Right cardiac atrium (tissue), 5 donors: ENCODE results near the gene MAF. TPM values are rescaled to one million over a fixed set of nuclear protein-coding genes. Genes with fewer than 3 reads are reported as not detected.
A peak's percentile ranks its signal among the peaks of the same experiment; 100 is the strongest.

ENCODE experiments used
- ATAC-seq, 2 donors: fragments of 200-7000 bp; cut with Tn5 transposase; one replicate each; pipeline versions ENCODE4 v1.8.0 to v1.9.1; 2020; ENCODE audit warnings: moderate library complexity in 2 of 2, mild to moderate bottlenecking in 1 of 2
- DNase-seq, 3 donors: peaks; one replicate each; pipeline ENCODE4 v3.0.0-alpha.2; 2020
- H3K27ac ChIP-seq: one replicate; pipeline ENCODE4 v1.5.1; 2013; ENCODE audit warnings: mild to moderate bottlenecking, low read length, control low read depth, moderate library complexity
- H3K27me3 ChIP-seq: one replicate; pipeline ENCODE4 v1.6.1; 2013; ENCODE audit not compliant: control insufficient read depth, insufficient read depth
- H3K4me1 ChIP-seq: one replicate; pipeline ENCODE4 v1.6.1; 2013; ENCODE audit warnings: low read length; ENCODE audit not compliant: control insufficient read depth, insufficient read depth
- H3K4me3 ChIP-seq: one replicate; pipeline ENCODE4 v1.5.1; 2013; ENCODE audit warnings: low read length, control low read depth
- H3K9me3 ChIP-seq: one replicate; pipeline ENCODE4 v1.6.1; 2013; ENCODE audit warnings: low read length; ENCODE audit not compliant: control insufficient read depth
- WGBS: extraction: QIAGEN DNeasy Blood & Tissue Kit; methylation state at CpG from one replicate; pipeline ENCODE4 v1.1.7; 2013; 5-methylcytosine and 5-hydroxymethylcytosine counted together
- intact Hi-C, 4 donors: fragments of 100-400 bp; cut with DNase I; formaldehyde crosslinking; loops; one replicate each; pipeline versions ENCODE4 v1.11.0 to v1.14.0; 2022 to 2023
- polyA plus RNA-seq: library from polyadenylated mRNA; stranded (reverse); fragments of 200-250 nt; gene quantifications from one replicate; pipeline ENCODE4 v1.2.3, GENCODE V29; 2013
- total RNA-seq, 4 donors: library from RNA; stranded (reverse); fragmentation: NEBNext Ultra II Directional; extraction: Animal tissue kit (Norgen Biotek cat#: 25700); gene quantifications; one replicate each; pipeline ENCODE4 v1.2.1, GENCODE V29; 2021
- donor health status: healthy with polysubstance abuse.
- donor health status: DM: no; HTN: yes; CAD: no.
- donor health status: DM: no; HTN: no; CAD: no.
- donor health status: DM: no; HTN: yes; CAD: no; lungs with severe emphysema.
- donor health status: DM: yes; HTN: yes; CAD: no.

Gene MAF
- total and polyA plus RNA-seq, 5 donors, result 4.3 to 26.6 (median 18.1) TPM

DNA sequence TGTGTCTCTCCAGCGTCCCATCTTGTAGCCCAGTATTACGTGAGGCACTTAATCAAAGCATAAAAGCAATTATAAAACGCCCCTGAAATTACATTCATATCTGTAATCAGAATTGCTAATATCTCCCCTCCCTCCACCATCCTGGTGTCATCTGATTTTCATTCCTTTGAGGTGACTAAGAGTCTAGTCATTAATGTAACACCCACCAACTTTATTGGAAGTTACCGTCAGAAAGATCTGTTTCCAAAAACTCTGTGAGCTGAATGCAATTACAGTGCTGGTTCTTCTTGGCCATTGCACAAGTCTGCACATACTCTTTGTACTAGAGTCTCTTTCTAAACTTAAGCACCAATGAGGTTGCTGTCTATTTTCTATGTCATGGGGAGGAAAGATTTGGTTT, 12.5 kb upstream of the MAF start:
- H3K4me3 ChIP-seq, result no peak overlapping the region
- ATAC-seq (no peak), DNase-seq (no peak)
- intact Hi-C loops, result no loop called here
- no peaks in the 10 kb centered on the region for H3K27me3 ChIP-seq
- no peaks in the 10 kb centered on the region for H3K9me3 ChIP-seq
- no peaks in the 10 kb centered on the region for H3K4me1 ChIP-seq
- H3K27ac ChIP-seq, result no peak overlapping the region
- WGBS, result 89% methylated on average over 4 of the region's 4 CpGs

GRCh38 chr16:79612207-79612606, 11.7 kb upstream of the MAF start:
- ATAC-seq (no peak), DNase-seq (no peak)
- Histone ChIP-seq H3K27ac (no peak overlapping the region), H3K9me3 (no peaks in the 10 kb centered on the region), H3K4me3 (no peak overlapping the region), H3K4me1 (no peaks in the 10 kb centered on the region), H3K27me3 (no peaks in the 10 kb centered on the region)
- intact Hi-C loops, result no loop called here
- WGBS, result 94% methylated on average over 2 of the region's 2 CpGs

GRCh38 chr16:79610771-79611170, 10.2 kb upstream of the MAF start:
- H3K4me1 ChIP-seq, result no peaks in the 10 kb centered on the region
- H3K27ac ChIP-seq, result no peak overlapping the region
- no peak overlapping the region for H3K4me3 ChIP-seq
- 94% methylated on average over 4 of the region's 4 CpGs for WGBS
- ATAC-seq, result no peak
- no peaks in the 10 kb centered on the region for H3K27me3 ChIP-seq
- DNase-seq, result no peak
- intact Hi-C loops, result no loop called here
- H3K9me3 ChIP-seq, result no peaks in the 10 kb centered on the region

DNA sequence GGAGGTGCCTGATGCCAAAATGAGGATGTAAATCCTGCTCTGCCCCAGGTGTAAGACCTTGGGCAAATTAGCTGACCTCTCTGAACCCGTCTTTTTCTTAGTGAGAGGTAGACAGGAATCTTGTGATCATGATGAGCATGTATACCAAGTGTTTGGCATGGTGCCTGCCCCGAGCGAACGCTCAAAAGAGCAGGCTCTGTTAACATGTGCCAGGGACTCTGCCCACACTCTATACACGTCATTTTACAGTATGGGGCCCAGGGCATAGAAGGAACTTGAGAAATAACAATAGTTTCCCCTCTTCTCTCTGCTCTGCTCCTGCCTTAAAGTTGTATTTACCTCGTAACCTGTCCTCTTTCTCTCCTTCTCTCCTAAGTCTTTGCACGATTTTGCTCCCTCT, 9.3 kb upstream of the MAF start:
- Histone ChIP-seq H3K27me3 (no peaks in the 10 kb centered on the region), H3K4me3 (no peak overlapping the region), H3K9me3 (no peaks in the 10 kb centered on the region), H3K4me1 (no peaks in the 10 kb centered on the region), H3K27ac (no peak overlapping the region)
- WGBS, result 72% methylated on average over 7 of the region's 7 CpGs
- ATAC-seq (no peak), DNase-seq (peak in 1 of 3 donors; percentile 56)
- intact Hi-C loops, result loop anchor here in 3 of 4 donors (10.0 kb wide), 4 partner anchors 155 to 1485 kb away; no protein-coding TSS in a partner anchor

DNA sequence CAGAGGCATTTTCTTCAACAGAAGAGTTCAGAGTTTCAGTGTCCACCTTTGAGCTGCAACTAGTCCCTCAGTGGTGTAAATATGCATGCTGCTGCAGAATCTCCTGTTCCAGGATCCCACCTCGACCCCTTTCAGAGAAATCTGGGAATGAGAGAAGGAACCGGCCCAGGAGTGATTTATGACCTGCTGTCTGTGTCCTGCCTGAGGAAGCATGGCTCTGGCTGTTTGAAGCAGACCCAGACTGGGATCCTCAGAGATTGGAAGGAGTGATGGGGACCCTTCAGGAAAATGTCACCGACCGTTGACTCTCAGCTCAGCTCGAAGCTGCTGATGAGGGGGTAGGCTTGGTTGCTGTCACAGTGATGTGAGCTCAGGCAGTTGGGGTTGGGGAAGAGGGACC, 8.4 kb upstream of the MAF start:
- intact Hi-C loops, result loop anchor here in 3 of 4 donors (10.0 kb wide), 4 partner anchors 156 to 1484 kb away; no protein-coding TSS in a partner anchor
- H3K27me3 ChIP-seq, result no peaks in the 10 kb centered on the region
- H3K9me3 ChIP-seq, result no peaks in the 10 kb centered on the region
- WGBS, result 76% methylated on average over 5 of the region's 5 CpGs
- no peak for DNase-seq
- no peak overlapping the region for H3K4me3 ChIP-seq
- no peak overlapping the region for H3K27ac ChIP-seq
- no peak for ATAC-seq
- H3K4me1 ChIP-seq, result no peaks in the 10 kb centered on the region

DNA sequence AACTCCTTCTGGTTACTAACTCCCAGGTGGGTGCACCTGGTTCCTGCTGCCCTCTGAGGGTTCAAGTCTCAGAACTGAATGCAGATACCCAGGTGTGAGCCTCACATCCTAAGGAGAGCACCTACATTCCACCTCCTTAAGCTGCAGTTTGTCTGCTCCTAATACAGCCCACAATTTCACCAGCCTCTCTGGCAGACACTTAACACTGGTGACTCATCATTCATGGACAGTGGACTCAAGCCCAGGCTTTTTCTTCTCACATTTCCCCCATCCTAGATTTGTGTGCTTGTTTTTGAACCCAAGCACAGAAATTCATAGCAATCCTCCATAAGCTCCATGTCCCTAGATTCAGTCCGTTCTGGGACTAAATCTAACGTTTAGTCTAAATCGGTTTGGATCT, 7.0 kb upstream of the MAF start:
- Histone ChIP-seq H3K4me3 (no peak overlapping the region), H3K4me1 (no peaks in the 10 kb centered on the region), H3K9me3 (no peaks in the 10 kb centered on the region), H3K27ac (no peak overlapping the region), H3K27me3 (no peaks in the 10 kb centered on the region)
- DNase-seq (no peak), ATAC-seq (peak; percentile 80 to 82)
- WGBS, result 71% methylated on average over 3 of the region's 3 CpGs
- intact Hi-C loops, result loop anchor here in 3 of 4 donors (10.0 kb wide), 4 partner anchors 157 to 1483 kb away; no protein-coding TSS in a partner anchor

- Histone ChIP-seq H3K27me3 (no peaks in the 10 kb centered on the region), H3K4me3 (no peak overlapping the region), H3K27ac (no peak overlapping the region), H3K4me1 (no peaks in the 10 kb centered on the region), H3K9me3 (no peaks in the 10 kb centered on the region)
- DNase-seq (no peak), ATAC-seq (no peak)
- WGBS, result 60% methylated on average over 7 of the region's 7 CpGs
- intact Hi-C loops, result loop anchor here in 3 of 4 donors (10.0 kb wide), 4 partner anchors 159 to 1481 kb away; no protein-coding TSS in a partner anchor
Observed at GRCh38 chr16:79605999-79606398, 5.5 kb upstream of the MAF start.

DNA sequence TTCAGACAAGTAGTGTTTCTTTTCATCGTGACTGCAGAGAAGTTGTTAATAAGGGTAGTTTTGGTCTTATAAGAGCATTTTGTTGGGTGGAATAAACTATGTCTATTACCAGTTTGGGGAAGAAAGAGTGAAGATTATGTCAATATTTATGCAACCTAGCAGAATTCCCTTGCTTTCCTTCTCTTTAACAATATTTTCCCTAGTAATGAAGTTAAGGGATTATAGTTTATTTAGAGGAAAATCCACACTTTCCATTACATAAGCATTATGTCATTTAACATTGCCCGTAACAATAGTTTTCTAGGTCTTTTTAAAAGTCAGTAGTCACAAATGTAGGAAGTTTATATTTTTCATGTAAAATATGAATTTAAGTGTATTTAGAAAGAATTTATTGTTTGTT, 2.5 kb upstream of the MAF start:
- DNase-seq, result no peak
- ATAC-seq, result no peak
- H3K4me3 ChIP-seq, result no peak overlapping the region
- H3K9me3 ChIP-seq, result no peaks in the 10 kb centered on the region
- no peaks in the 10 kb centered on the region for H3K4me1 ChIP-seq
- 74% methylated on average over 2 of the region's 2 CpGs for WGBS
- H3K27ac ChIP-seq, result no peak overlapping the region
- H3K27me3 ChIP-seq, result no peaks in the 10 kb centered on the region
- intact Hi-C loops, result loop anchor here (5.0 to 10.0 kb wide), 5 partner anchors 162 to 1478 kb away; no protein-coding TSS in a partner anchor

DNA sequence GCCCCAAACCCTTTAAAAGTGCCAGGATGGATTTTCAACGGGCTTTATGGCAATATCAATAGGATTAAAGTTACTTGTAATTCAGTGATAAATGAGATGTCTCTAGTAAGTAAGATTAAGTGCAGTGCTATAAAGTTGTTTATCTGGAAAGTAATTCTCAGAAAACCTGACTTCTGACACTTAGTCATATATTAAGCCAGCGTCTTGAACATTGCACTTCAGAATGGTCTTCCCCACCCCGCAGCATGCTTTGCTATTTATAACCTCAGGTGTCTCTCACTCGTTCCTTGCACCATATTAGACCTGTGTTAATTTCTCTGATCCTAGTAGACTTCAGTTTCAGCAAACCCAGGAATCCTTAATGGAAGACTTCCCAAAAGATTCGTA, 2.1 kb upstream of the MAF start:
- no peaks in the 10 kb centered on the region for H3K27me3 ChIP-seq
- no peak overlapping the region for H3K27ac ChIP-seq
- ATAC-seq (no peak), DNase-seq (no peak)
- H3K4me3 ChIP-seq, result no peak overlapping the region
- intact Hi-C loops, result loop anchor here (5.0 to 10.0 kb wide), 5 partner anchors 162 to 1478 kb away; no protein-coding TSS in a partner anchor
- no peaks in the 10 kb centered on the region for H3K4me1 ChIP-seq
- 38% methylated on average over 5 of the region's 5 CpGs for WGBS
- no peaks in the 10 kb centered on the region for H3K9me3 ChIP-seq

GRCh38 chr16:79601931-79602627, 1.5 kb upstream of the MAF start:
- WGBS, result 2% methylated on average over 15 of the region's 15 CpGs

GRCh38 chr16:79601092-79601930, 774 bp upstream of the MAF start:
- under 1% methylated on average over 51 of the region's 51 CpGs for WGBS
- no peaks in the 10 kb centered on the region for H3K9me3 ChIP-seq
- intact Hi-C loops, result loop anchor here (5.0 to 10.0 kb wide), 5 partner anchors 163 to 1477 kb away; no protein-coding TSS in a partner anchor
- H3K4me1 ChIP-seq, result no peaks in the 10 kb centered on the region
- H3K27me3 ChIP-seq, result no peaks in the 10 kb centered on the region
- peak; percentile 57 to 86 (median 81) for DNase-seq
- ATAC-seq, result peak; percentile 67 to 74
- H3K4me3 ChIP-seq, result peak overlapping the region; percentile 75
- peak overlapping the region; percentile 45 for H3K27ac ChIP-seq

More at GRCh38 chr16:79601931-79602627, 1.5 kb upstream of the MAF start:
- peak; percentile 29 to 36 for ATAC-seq
- no peak overlapping the region for H3K27ac ChIP-seq
- peak overlapping the region; percentile 75 for H3K4me3 ChIP-seq
- intact Hi-C loops, result loop anchor here (5.0 to 10.0 kb wide), 5 partner anchors 163 to 1477 kb away; no protein-coding TSS in a partner anchor
- no peaks in the 10 kb centered on the region for H3K9me3 ChIP-seq
- no peaks in the 10 kb centered on the region for H3K4me1 ChIP-seq
- peak; percentile 75 to 87 (median 85) for DNase-seq
- no peaks in the 10 kb centered on the region for H3K27me3 ChIP-seq
